LNCAP (cell line): ENCODE data around the gene RNF17.

Experiments
- TF ChIP-seq, protein P1 (sequence below): fragments of 450-650 bp; IDR thresholded peaks from 2 replicates; pipeline ENCODE4 v1.5.1; 2017; ENCODE audit warnings: mild to moderate bottlenecking

The RNF17 gene

DNA sequence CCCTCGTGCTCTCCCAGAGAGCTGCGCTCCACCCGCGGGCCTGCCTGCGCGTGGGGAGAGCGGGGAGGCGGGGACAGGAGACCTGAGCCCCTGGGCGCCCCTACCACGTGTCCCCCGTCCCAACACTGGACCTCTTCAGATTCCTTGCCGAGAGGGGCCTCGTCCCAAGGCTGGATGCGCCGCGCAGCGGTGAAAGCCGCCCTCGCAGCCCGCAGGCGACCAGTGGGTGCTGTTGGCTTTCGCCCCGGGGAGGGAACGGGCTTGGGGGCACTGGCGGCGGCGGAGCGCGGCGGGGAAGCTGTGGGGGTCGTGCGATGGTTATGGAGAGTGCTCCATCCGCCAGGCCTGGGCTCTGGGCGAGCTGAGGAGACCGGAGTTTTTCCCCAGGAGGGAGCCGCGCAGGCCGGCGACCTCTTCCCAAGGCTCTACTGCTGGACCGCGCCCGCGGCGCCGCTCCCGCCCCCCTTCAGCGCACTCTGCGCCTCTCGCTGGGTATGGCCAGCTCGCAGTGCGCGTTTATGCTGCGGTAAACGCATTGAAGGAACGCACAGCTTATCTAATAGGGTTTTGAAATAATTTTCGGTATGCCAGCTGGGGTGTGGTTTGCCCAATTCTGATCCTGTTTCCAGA, 17.2 kb upstream of the RNF17 start:
- TF ChIP-seq, protein P1, sequence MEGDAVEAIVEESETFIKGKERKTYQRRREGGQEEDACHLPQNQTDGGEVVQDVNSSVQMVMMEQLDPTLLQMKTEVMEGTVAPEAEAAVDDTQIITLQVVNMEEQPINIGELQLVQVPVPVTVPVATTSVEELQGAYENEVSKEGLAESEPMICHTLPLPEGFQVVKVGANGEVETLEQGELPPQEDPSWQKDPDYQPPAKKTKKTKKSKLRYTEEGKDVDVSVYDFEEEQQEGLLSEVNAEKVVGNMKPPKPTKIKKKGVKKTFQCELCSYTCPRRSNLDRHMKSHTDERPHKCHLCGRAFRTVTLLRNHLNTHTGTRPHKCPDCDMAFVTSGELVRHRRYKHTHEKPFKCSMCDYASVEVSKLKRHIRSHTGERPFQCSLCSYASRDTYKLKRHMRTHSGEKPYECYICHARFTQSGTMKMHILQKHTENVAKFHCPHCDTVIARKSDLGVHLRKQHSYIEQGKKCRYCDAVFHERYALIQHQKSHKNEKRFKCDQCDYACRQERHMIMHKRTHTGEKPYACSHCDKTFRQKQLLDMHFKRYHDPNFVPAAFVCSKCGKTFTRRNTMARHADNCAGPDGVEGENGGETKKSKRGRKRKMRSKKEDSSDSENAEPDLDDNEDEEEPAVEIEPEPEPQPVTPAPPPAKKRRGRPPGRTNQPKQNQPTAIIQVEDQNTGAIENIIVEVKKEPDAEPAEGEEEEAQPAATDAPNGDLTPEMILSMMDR = no peak

DNA sequence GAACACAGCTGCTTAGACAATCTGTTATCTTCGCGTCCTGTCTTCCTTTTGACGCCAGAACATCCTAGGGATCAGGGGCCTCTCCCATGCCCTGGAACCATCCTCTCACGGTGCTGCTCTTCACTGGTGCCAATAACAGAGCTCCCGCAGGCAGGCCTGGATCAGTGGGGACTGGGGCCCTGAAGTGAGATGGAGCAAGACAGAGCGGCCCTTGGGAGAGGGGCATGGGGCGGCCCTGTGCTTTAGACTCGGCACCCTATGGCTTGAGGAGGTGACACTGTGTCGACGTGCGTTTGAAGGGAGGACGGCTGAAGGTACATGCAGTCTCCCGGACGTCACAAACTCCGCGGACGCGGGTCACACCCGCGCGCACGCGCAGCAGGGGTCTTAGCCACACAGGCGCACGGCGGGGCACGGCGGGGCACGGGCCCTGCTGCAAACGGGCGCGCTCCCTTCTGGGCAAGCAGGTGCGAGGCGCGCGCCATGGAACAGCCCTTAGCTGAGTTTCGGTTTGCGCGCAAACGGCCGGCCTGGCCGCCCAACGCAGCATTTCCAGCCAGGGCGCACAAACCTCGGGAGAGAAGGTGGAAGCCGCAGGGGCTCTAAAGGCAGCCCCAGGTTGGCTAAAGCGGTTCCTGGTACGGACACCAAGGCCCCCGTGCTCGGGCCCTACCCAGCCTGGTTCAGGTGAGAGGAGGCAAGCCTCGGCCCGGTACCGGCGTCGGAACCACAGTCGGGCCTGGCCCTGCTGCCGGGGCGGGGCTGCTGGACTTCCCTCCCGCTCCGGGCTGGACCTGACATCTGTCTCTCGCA, 16.5 kb upstream of the RNF17 start:
- TF ChIP-seq, protein P1 = no peak

DNA sequence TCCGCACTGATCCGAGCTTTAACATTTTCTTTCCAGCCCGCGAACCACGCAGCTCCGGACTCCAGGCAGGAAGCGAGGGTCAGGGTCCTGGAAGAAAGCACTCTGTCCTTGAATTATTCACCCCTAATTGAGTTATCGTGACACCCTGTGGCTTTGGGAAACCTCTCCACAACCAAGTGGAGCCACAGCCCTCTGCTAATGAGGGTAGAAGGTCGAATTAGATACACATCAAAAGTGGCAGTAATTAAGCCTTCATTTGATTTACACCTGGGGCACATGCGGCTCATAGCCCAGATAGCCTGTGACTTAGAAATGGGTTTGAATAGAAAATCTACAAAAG, 15.9 kb upstream of the RNF17 start:
- TF ChIP-seq, protein P1 = no peak

DNA sequence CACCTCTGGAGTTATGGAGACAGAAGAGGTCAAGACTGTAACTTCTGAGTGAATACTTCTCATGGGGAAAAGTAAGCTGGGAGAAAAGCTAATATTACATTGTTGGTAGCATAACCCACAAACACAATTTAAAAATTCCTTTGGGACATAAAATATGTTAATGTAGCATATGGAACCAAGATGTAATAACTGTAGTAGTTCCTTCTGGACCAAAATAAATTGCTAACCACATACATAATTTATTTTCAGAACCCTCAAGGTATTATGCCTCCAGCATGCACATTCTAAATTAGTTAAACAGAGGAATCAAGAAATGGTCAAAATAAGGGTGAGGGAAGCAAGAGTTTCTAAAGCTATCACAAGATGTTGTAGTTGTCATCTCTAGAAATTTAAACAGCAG, 4.8 kb upstream of the RNF17 start:
- TF ChIP-seq, protein P1 = no peak

DNA sequence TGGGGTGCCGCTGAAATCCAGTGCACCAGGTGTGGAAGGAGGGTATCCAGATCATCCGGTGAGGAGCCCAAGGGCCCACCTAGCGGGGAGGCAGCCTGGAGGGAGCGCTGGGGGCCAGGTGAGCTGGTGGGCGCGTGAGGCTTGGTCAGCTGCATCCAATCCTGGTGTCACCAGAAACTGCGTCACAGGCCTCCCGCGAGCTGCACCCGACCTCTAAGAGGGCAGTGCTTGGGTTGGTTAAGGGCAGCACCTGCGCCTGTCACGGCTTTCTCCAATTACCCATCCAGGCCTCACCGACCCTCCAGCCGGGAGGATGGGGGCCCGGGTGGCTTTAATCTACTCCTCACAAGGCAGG, 284 bp downstream of the RNF17 start:
- TF ChIP-seq, protein P1 = no peak

DNA sequence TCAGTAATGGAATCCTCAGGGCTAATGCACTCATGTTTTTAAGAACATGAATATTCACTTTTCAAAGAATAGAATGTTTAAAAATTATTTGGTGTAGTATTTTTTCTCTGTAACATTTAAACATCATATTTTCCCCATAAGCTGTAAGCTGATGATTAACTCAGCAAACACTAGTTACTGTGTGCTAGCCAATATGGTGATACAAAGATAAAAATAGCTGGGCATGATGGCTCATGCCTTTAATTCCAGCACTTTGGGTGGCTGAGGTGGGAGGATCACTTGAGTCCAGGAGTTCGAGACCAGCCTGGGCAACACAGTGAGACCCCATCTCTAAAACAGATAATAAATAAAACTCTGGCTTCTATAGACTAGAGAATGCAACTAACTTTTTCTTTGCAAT, 13.2 kb downstream of the RNF17 start:
- TF ChIP-seq, protein P1 = no peak

DNA sequence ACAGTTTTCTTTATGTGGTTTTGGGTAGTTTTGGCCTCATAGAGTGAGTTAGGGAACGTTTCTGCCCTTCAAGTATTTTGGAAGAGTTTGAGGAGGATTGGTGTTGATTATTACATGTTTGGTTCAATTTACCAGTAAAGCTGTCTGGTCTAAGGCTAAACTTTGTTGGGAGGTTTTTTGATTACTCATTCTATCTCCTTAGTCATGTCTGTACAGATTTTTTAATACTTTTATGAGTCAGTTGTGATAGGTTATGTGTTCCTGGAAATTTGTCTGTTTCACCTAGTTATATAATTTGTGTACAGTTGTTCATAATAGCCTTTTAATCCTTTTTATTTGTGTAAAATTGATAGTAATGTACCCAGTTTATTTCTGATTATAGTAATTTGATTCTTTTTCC, 20.4 kb downstream of the RNF17 start:
- TF ChIP-seq, protein P1 = no peak

DNA sequence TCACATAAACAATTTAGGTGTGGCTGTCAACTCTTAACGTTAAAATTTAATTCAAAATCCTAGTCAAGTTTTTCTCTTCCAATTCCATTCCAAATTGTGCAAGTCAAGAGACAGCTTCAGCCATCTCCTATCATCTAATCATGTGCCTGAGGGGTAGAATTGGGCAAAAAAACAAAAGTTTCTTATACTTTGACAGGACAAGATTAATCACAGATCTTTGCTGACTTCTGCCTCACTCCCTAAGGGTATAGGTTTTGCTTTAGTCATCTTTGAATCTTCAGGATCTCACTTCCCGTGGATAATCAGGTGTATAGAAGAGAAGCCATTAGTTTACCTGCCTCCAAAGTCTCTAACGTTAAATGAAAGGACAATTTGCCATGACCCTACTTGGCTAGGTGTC, 24.6 kb downstream of the RNF17 start:
- TF ChIP-seq, protein P1 = no peak
